ENCODE data around the gene RPL13.

GRCh38 chr16:89610108-89610453 is 49.6 kb downstream of the RPL13 start:
- TF ChIP-seq CTCF (conservative IDR thresholded peaks at IDR 0.05; ENCODE audit: low read depth, low read length) = no peak
- no peak for TF ChIP-seq SMC3 (IDR thresholded peaks at IDR 0.05; ENCODE audit: low read depth, low read length)

All from IMR-90 (cell line).